ENCODE results near the gene GUCY1A2. TPM values are rescaled to one million over a fixed set of nuclear protein-coding genes. Genes with fewer than 3 reads are reported as not detected.

The GUCY1A2 gene
- total RNA-seq, 6 experiments from 2014 or later, result 1.1 to 4.9 (median 2.5) TPM

GRCh38 chr11:106983991-106984390 is 34.3 kb downstream of the GUCY1A2 start:
- ATAC-seq, result no peak
- intact Hi-C loops (cut with DNase I), result no loop called here
- no peak for DNase-seq
- no peak overlapping the region for H3K27ac ChIP-seq
- TF ChIP-seq CTCF (IDR thresholded peaks at IDR 0.05) (no peak), POLR2A (IDR thresholded peaks at IDR 0.05) (no peak)
- 0% methylated on average over 1 of the region's 1 CpG for WGBS (ENCODE audit: insufficient coverage, low coverage, low lambda C conversion rate, missing lambda C conversion rate)
- H3K36me3 ChIP-seq, result no peaks in the 10 kb centered on the region
- H3K4me3 ChIP-seq, result no peak overlapping the region
- H3K9me3 ChIP-seq, result no peaks in the 10 kb centered on the region
- H3K4me1 ChIP-seq, result no peaks in the 10 kb centered on the region
- H3K27me3 ChIP-seq, result no peaks in the 10 kb centered on the region

- intact Hi-C loops (cut with DNase I), result no loop called here
- TF ChIP-seq POLR2A (IDR thresholded peaks at IDR 0.05) (no peak), CTCF (IDR thresholded peaks at IDR 0.05) (no peak)
- Histone ChIP-seq H3K27ac (no peak overlapping the region), H3K4me3 (no peak overlapping the region), H3K36me3 (no peaks in the 10 kb centered on the region), H3K4me1 (no peaks in the 10 kb centered on the region), H3K27me3 (no peaks in the 10 kb centered on the region), H3K9me3 (no peaks in the 10 kb centered on the region)
- no peak for DNase-seq
- WGBS (ENCODE audit: insufficient coverage, low coverage, low lambda C conversion rate, missing lambda C conversion rate), result 69% methylated on average over 4 of the region's 4 CpGs
- no peak for ATAC-seq
These were observed 35.0 kb downstream of the GUCY1A2 start for GRCh38 chr11:106983261-106983660.

- H3K9me3 ChIP-seq, result no peaks in the 10 kb centered on the region
- no peak overlapping the region for H3K4me3 ChIP-seq
- DNase-seq (no peak), ATAC-seq (no peak)
- no peaks in the 10 kb centered on the region for H3K36me3 ChIP-seq
- no peaks in the 10 kb centered on the region for H3K27me3 ChIP-seq
- intact Hi-C loops (cut with DNase I), result no loop called here
- no peak overlapping the region for H3K27ac ChIP-seq
- no peak for TF ChIP-seq CTCF (IDR thresholded peaks at IDR 0.05)
- TF ChIP-seq POLR2A (IDR thresholded peaks at IDR 0.05), result no peak
- no peaks in the 10 kb centered on the region for H3K4me1 ChIP-seq
These were observed 43.4 kb downstream of the GUCY1A2 start for GRCh38 chr11:106974831-106975230.

GRCh38 chr11:106971864-106972263 is 46.4 kb downstream of the GUCY1A2 start:
- no peaks in the 10 kb centered on the region for H3K4me1 ChIP-seq
- ATAC-seq (no peak), DNase-seq (no peak)
- no peaks in the 10 kb centered on the region for H3K9me3 ChIP-seq
- no peak overlapping the region for H3K4me3 ChIP-seq
- H3K27me3 ChIP-seq, result no peaks in the 10 kb centered on the region
- intact Hi-C loops (cut with DNase I), result no loop called here
- TF ChIP-seq CTCF (IDR thresholded peaks at IDR 0.05), result no peak
- TF ChIP-seq POLR2A (IDR thresholded peaks at IDR 0.05), result no peak
- no peak overlapping the region for H3K27ac ChIP-seq
- no peaks in the 10 kb centered on the region for H3K36me3 ChIP-seq

GRCh38 chr11:106969644-106970355 is 48.5 kb downstream of the GUCY1A2 start:
- ATAC-seq, result no peak
- no peak for DNase-seq
- WGBS (ENCODE audit: insufficient coverage, low coverage, low lambda C conversion rate, missing lambda C conversion rate), result 75% methylated on average over 1 of the region's 1 CpG
- no peaks in the 10 kb centered on the region for H3K36me3 ChIP-seq
- H3K9me3 ChIP-seq, result no peaks in the 10 kb centered on the region
- H3K27me3 ChIP-seq, result no peaks in the 10 kb centered on the region
- no peak overlapping the region for H3K27ac ChIP-seq
- no peak overlapping the region for H3K4me3 ChIP-seq
- no peaks in the 10 kb centered on the region for H3K4me1 ChIP-seq
- no peak for TF ChIP-seq POLR2A (IDR thresholded peaks at IDR 0.05)
- no peak for TF ChIP-seq CTCF (IDR thresholded peaks at IDR 0.05)
- intact Hi-C loops (cut with DNase I), result no loop called here
